Activated CD8-positive, alpha-beta T cell treated with anti-CD3 and anti-CD28 coated beads for 36 hours (primary cell): Measurements from ENCODE around the gene COL4A3. TPM values are rescaled to one million over a fixed set of nuclear protein-coding genes. Genes with fewer than 3 reads are reported as not detected.

ENCODE experiments used
- ATAC-seq: fragments of 200-7000 bp; cut with Tn5 transposase; one replicate; pipeline ENCODE4 v1.10.0; 2021; ENCODE audit warnings: mild to moderate bottlenecking, moderate library complexity
- CTCF ChIA-PET: fragments of 350-600 bp; sonication (Branson Sonifier 250); formaldehyde crosslinking; loops from one replicate; lab custom pipeline; 2021; ENCODE audit warnings: antibody characterized with exemption; lab: Charles Lee
- POLR2A ChIA-PET: fragments of 350-600 bp; sonication (Branson Sonifier 250); formaldehyde crosslinking; loops from one replicate; lab custom pipeline; 2021; ENCODE audit warnings: antibody characterized with exemption; lab: Charles Lee
- DNase-seq: peaks from one replicate; pipeline ENCODE4 v3.0.0-alpha.2; 2020
- H3K27ac Mint-ChIP-seq: one replicate; pipeline ENCODE4 v1.8.0; 2021; ENCODE audit warnings: mild to moderate bottlenecking, mixed read lengths
- H3K27me3 Mint-ChIP-seq: one replicate; pipeline ENCODE4 v1.8.0; 2021; ENCODE audit warnings: mixed read lengths
- H3K36me3 Mint-ChIP-seq: one replicate; pipeline ENCODE4 v1.8.0; 2021; ENCODE audit warnings: low read depth, mixed read lengths
- H3K4me1 Mint-ChIP-seq: one replicate; pipeline ENCODE4 v1.8.0; 2021; ENCODE audit warnings: low read depth, mixed read lengths
- H3K4me3 Mint-ChIP-seq: one replicate; pipeline ENCODE4 v1.8.0; 2021; ENCODE audit warnings: mild to moderate bottlenecking, moderate library complexity, mixed read lengths
- H3K9me3 Mint-ChIP-seq: one replicate; pipeline ENCODE4 v1.8.0; 2021; ENCODE audit warnings: mixed read lengths
- CTCF ChIP-seq: fragments of 200-600 bp; IDR thresholded peaks from one replicate; pipeline ENCODE4 v1.8.0; 2022; ENCODE audit warnings: antibody characterized with exemption, mild to moderate bottlenecking
- intact Hi-C: fragments of 100-400 bp; cut with micrococcal nuclease; formaldehyde crosslinking; loops from one replicate; pipeline ENCODE4 v1.10.0; 2022
- total RNA-seq, 2 experiments: library from RNA; stranded (reverse); gene quantifications; one replicate each; pipeline ENCODE4 v1.2.3, GENCODE V29; 2021

The COL4A3 gene
- total RNA-seq, 2 experiments from 2014 or later, result not detected

DNA sequence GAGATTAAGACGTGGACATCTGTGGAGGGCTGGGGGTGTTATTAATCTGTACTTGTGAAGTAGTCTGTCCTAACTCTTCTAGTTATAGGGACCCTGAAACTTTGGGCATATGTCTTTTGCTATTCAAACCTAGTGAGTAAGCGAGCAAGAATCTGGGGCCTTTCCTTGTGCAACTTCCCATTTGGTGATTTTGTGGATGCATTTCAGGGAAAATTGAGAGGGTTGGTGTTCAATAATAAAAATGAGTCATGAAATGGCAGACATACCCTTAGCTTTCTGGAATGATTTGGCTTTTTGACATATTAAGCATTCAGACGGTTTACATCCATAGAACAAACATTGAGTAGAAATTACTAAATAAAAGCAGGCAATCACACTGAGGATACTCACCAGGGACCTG, 17.4 kb upstream of the COL4A3 start:
- no peaks in the 10 kb centered on the region for H3K36me3 Mint-ChIP-seq

DNA sequence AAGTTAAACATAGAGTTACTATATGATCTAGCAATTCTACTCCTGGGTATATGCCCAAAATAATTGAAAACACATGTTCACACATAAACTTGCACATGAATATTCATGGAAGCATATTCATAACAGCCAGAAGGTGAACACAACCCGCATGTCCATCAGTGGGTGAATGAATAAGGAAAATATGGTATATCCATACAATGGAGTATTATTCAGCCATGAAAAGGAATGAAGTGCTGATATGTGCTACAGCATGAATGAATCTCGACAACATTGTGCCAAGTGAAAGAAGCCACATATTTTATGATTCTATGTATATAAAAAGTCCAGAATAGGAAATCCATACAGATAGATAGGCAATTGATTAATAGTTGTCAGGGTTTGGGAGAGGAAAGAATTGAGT, 16.3 kb upstream of the COL4A3 start:
- CTCF ChIA-PET, result no interaction called here
- intact Hi-C loops, result no loop called here
- ATAC-seq (no peak), DNase-seq (no peak)
- peaks cover 5% of the 10 kb centered on the region for H3K9me3 Mint-ChIP-seq
- H3K4me1 Mint-ChIP-seq, result no peaks in the 10 kb centered on the region
- no peak for TF ChIP-seq CTCF
- no peak overlapping the region for H3K27ac Mint-ChIP-seq
- POLR2A ChIA-PET, result no interaction called here
- H3K36me3 Mint-ChIP-seq, result no peaks in the 10 kb centered on the region
- peaks cover 8% of the 10 kb centered on the region for H3K27me3 Mint-ChIP-seq
- H3K4me3 Mint-ChIP-seq, result no peak overlapping the region

More for the DNA sequence above, 17.4 kb upstream of the COL4A3 start:
- H3K4me3 Mint-ChIP-seq, result no peak overlapping the region
- H3K27me3 Mint-ChIP-seq, result peaks cover 8% of the 10 kb centered on the region
- CTCF ChIA-PET, result no interaction called here
- peaks cover 5% of the 10 kb centered on the region for H3K9me3 Mint-ChIP-seq
- no peak for DNase-seq
- TF ChIP-seq CTCF, result no peak
- no peak for ATAC-seq
- POLR2A ChIA-PET, result no interaction called here
- intact Hi-C loops, result no loop called here
- H3K4me1 Mint-ChIP-seq, result no peaks in the 10 kb centered on the region
- no peak overlapping the region for H3K27ac Mint-ChIP-seq

DNA sequence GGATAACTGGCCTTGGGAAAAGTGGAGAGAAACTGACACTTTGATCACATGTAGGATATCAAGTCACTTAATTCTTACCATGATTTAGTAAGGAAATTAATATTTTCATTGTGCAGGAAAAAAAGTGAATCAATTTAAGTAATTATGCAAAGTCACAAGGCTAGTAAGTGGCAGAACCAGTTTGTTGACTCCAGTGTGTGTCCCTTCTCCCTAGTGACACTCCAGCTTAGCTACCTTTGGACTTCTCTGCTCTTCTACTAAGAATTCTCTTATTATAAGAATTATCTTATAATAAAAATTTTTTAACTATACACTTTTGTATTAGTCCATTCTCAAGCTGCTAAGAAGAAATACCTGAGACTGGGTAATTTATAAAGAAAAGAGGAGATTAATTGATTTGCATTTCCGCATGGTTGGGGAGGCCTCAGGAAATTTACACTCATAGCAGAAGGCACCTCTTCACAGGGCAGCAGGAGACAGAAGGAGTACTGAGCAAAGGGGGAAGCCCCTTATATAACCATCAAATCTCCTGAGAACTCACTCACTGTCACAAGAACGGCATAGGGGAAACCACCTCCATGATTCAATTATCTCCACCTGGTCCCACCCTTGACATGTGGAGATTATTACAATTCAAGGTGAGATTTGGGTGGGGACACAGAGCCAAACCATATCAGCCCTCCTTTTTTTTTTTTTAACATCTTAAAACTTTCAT, 14.0 kb upstream of the COL4A3 start:
- Mint-ChIP-seq H3K36me3 (no peaks in the 10 kb centered on the region), H3K4me1 (no peaks in the 10 kb centered on the region), H3K27me3 (peaks cover 18% of the 10 kb centered on the region), H3K27ac (no peak overlapping the region), H3K4me3 (no peak overlapping the region), H3K9me3 (peaks cover 5% of the 10 kb centered on the region)
- no peak for TF ChIP-seq CTCF
- ATAC-seq, result no peak
- no peak for DNase-seq
- CTCF ChIA-PET, result no interaction called here
- POLR2A ChIA-PET, result no interaction called here
- intact Hi-C loops, result no loop called here

DNA sequence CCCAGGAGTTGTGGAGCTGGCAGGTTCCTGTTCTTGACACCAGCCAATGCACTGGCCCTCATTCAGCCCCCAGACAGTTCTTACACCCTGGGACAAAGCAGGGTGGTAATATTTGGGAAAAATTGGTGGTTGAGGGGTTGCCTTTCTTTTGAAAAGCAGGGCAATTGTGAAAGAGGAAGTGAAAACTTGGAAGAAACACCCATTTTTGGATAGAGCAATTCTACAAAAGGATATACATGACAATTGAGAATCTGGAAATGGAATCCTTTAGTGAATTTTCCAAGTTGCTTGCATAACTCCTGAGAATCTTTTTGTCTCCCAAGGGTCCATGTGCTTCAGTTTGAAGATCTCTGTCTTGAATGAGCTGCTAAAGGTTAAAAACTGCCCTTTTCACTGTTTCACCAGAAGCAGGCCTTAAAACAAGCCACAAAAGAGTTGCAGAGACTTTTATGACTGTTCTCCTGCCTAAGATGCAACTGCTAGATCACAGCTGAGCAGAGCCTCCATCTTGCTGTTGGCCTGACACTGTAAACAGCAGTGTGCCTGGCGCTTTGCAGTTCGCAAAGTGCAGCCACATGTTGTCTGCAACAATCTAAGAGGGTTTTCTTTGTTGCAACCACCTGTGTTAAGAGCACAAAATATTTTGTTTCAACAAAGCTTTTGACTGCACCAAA, 12.2 kb upstream of the COL4A3 start:
- peaks cover 5% of the 10 kb centered on the region for H3K9me3 Mint-ChIP-seq
- H3K36me3 Mint-ChIP-seq, result no peaks in the 10 kb centered on the region
- H3K27me3 Mint-ChIP-seq, result peaks cover 17% of the 10 kb centered on the region
- no peak overlapping the region for H3K27ac Mint-ChIP-seq
- ChIA-PET CTCF (no interaction called here), POLR2A (no interaction called here)
- no peak for DNase-seq
- ATAC-seq, result no peak
- intact Hi-C loops, result no loop called here
- no peak for TF ChIP-seq CTCF
- H3K4me3 Mint-ChIP-seq, result no peak overlapping the region
- no peaks in the 10 kb centered on the region for H3K4me1 Mint-ChIP-seq

GRCh38 chr2:227153307-227153706, 11.1 kb upstream of the COL4A3 start:
- CTCF ChIA-PET, result no interaction called here
- POLR2A ChIA-PET, result no interaction called here
- H3K4me3 Mint-ChIP-seq, result no peak overlapping the region

More at GRCh38 chr2:227153307-227153706, 11.1 kb upstream of the COL4A3 start:
- intact Hi-C loops, result no loop called here
- no peaks in the 10 kb centered on the region for H3K4me1 Mint-ChIP-seq
- DNase-seq (no peak), ATAC-seq (no peak)
- peaks cover 20% of the 10 kb centered on the region for H3K27me3 Mint-ChIP-seq
- peaks cover 2% of the 10 kb centered on the region for H3K9me3 Mint-ChIP-seq
- no peak overlapping the region for H3K27ac Mint-ChIP-seq
- no peaks in the 10 kb centered on the region for H3K36me3 Mint-ChIP-seq
- TF ChIP-seq CTCF, result no peak
